Smooth muscle cell (in vitro differentiated cells): ENCODE results near the gene RNF4. TPM values are rescaled to one million over a fixed set of nuclear protein-coding genes. Genes with fewer than 3 reads are reported as not detected.

Source experiments
- DNase-seq: peaks from one replicate; lab custom pipeline; 2025; ENCODE audit not compliant: unreplicated experiment; lab: John Stamatoyannopoulos, UW
- H2AFZ ChIP-seq: fragments of 200-600 bp; sonication (generic); 2 replicates; pipeline ENCODE4 v1.6.0; 2016; ENCODE audit warnings: antibody characterized with exemption, low read depth, mild to moderate bottlenecking
- H3F3A ChIP-seq: fragments of 200-600 bp; sonication (generic); 2 replicates; pipeline ENCODE4 v1.6.0; 2017; ENCODE audit warnings: antibody characterized with exemption, low read depth
- H3K27ac ChIP-seq: fragments of 200-600 bp; sonication (generic); 2 replicates; pipeline ENCODE4 v1.5.1; 2016; ENCODE audit warnings: low read depth, mild to moderate bottlenecking
- H3K27me3 ChIP-seq: fragments of 200-600 bp; sonication (generic); 2 replicates; pipeline ENCODE4 v1.6.1; 2016; ENCODE audit warnings: low read depth, mild to moderate bottlenecking
- H3K36me3 ChIP-seq: fragments of 200-600 bp; sonication (generic); 2 replicates; pipeline ENCODE4 v1.5.1; 2016; ENCODE audit warnings: low read depth
- H3K4me1 ChIP-seq: fragments of 200-600 bp; sonication (generic); 2 replicates; pipeline ENCODE4 v1.5.1; 2016; ENCODE audit warnings: low read depth
- H3K4me2 ChIP-seq: fragments of 200-600 bp; sonication (generic); 2 replicates; pipeline ENCODE4 v1.6.0; 2016; ENCODE audit warnings: mild to moderate bottlenecking
- H3K4me3 ChIP-seq: fragments of 200-600 bp; sonication (generic); 2 replicates; pipeline ENCODE4 v1.5.1; 2016; ENCODE audit warnings: mild to moderate bottlenecking
- H3K79me2 ChIP-seq: fragments of 200-600 bp; sonication (generic); 2 replicates; pipeline ENCODE4 v1.6.0; 2016; ENCODE audit warnings: low read depth, mild to moderate bottlenecking
- H3K9ac ChIP-seq: fragments of 200-600 bp; sonication (generic); 2 replicates; pipeline ENCODE4 v1.6.0; 2016; ENCODE audit warnings: low read depth
- H3K9me3 ChIP-seq: fragments of 200-600 bp; sonication (generic); replicated peaks from 2 replicates; pipeline ENCODE4 v1.5.1; 2016; ENCODE audit warnings: low read depth
- H4K20me1 ChIP-seq: fragments of 200-600 bp; sonication (generic); 2 replicates; pipeline ENCODE4 v1.6.0; 2016; ENCODE audit warnings: low read depth
- CTCF ChIP-seq: fragments of 200-600 bp; sonication (generic); IDR thresholded peaks from 2 replicates; pipeline ENCODE4 v1.5.1; 2017; ENCODE audit warnings: borderline replicate concordance, mild to moderate bottlenecking, antibody characterized with exemption; ENCODE audit not compliant: insufficient read depth, poor library complexity, severe bottlenecking
- WGBS: methylation state at CpG from one replicate; pipeline ENCODE4 v1.1.7; 2016; ENCODE audit warnings: low lambda C conversion rate; 5-methylcytosine and 5-hydroxymethylcytosine counted together
- polyA plus RNA-seq: library from polyadenylated mRNA; unstranded; fragments of >200 nt; fragmentation: Nextera tagmentation; extraction: Ambion mirVana; gene quantifications from 2 replicates; pipeline ENCODE4 v1.2.1, GENCODE V29; 2016
- total RNA-seq: library from RNA; depleted of rRNA; stranded (reverse); fragments of >200 nt; gene quantifications from 2 replicates; pipeline ENCODE4 v1.2.3, GENCODE V29; 2014

Gene RNF4
- total and polyA plus RNA-seq, 2 experiments from 2014 or later = 47.3 to 47.8 TPM

DNA sequence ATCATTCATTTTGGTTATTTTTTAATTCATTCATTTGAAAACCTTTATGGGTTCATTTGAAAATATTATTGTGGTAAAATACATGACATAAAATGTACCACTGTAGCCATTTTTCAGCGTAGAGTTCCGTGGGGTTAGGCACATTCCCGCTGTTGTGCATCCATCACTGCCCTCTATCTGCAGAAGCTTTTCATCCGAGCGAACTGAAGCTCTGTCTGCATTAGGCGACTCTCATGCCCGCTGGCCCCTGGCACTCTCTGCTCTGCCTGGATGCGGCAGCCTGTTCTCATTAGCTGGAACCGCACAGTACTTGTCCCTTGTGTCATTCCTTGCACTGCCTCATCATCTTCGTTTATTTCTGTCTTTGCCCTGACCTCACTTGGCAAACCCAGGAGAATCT lies 32.6 kb upstream of the RNF4 start:
- H2AFZ ChIP-seq = no peak overlapping the region
- H3K9ac ChIP-seq = no peak overlapping the region
- H3K4me3 ChIP-seq = no peak overlapping the region
- 81% methylated on average over 10 of the region's 10 CpGs for WGBS
- H3F3A ChIP-seq = no peaks in the 10 kb centered on the region
- H3K36me3 ChIP-seq = no peaks in the 10 kb centered on the region
- no peaks in the 10 kb centered on the region for H4K20me1 ChIP-seq
- H3K27ac ChIP-seq = no peak overlapping the region
- DNase-seq = no peak
- no peak overlapping the region for H3K4me2 ChIP-seq
- no peaks in the 10 kb centered on the region for H3K79me2 ChIP-seq
- no peaks in the 10 kb centered on the region for H3K9me3 ChIP-seq
- no peak for TF ChIP-seq CTCF
- no peaks in the 10 kb centered on the region for H3K27me3 ChIP-seq
- no peaks in the 10 kb centered on the region for H3K4me1 ChIP-seq

- H3K27me3 ChIP-seq = no peaks in the 10 kb centered on the region
- no peak overlapping the region for H3K9ac ChIP-seq
- H3K9me3 ChIP-seq = no peaks in the 10 kb centered on the region
- H2AFZ ChIP-seq = no peak overlapping the region
- no peak overlapping the region for H3K4me2 ChIP-seq
- no peaks in the 10 kb centered on the region for H3K79me2 ChIP-seq
- TF ChIP-seq CTCF = no peak
- H3K36me3 ChIP-seq = no peaks in the 10 kb centered on the region
- 83% methylated on average over 30 of the region's 30 CpGs for WGBS
- no peaks in the 10 kb centered on the region for H4K20me1 ChIP-seq
- H3K4me1 ChIP-seq = no peaks in the 10 kb centered on the region
- H3K27ac ChIP-seq = no peak overlapping the region
- no peak overlapping the region for H3K4me3 ChIP-seq
- no peak for DNase-seq
- H3F3A ChIP-seq = no peaks in the 10 kb centered on the region
Measured at GRCh38 chr4:2436761-2437474, 32.0 kb upstream of the RNF4 start.

DNA sequence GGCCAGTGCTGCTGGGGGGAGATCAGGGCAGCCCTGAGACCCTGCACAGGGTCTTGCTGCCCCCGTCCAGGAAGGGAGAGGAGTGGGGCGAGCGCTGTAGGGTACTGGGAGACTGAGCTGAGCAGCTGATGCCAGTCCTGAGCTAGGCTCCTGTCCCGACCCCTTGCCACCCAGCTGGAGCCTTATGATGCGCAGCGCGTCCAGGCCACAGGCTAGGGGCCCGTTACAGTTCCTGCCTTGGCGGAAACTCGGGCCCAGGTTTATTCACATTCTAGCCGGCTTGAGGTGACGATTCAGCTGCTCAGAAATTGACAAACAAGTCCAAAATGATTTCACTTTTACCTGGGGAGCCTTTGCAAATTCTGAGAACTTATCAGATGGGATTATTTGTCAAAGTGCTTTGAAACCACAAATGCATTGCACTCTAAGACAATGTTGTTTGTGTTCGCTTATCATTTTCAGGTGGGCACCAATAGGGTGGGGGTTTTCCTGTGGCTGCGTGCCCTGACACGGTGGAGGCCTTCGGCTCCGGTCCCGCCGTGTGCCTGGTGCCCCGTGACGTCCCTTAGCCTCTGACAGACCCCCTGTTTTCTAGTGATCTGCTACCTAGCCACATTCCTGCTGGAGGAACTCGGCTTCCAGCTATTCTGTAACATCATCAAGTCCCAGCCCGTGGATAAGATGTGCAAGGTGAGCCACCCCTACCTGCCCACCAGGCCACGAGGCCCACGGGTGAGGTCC lies 31.3 kb upstream of the RNF4 start:
- no peak overlapping the region for H3K4me2 ChIP-seq
- DNase-seq = no peak
- no peaks in the 10 kb centered on the region for H3K27me3 ChIP-seq
- WGBS = 91% methylated on average over 23 of the region's 25 CpGs
- H2AFZ ChIP-seq = no peak overlapping the region
- no peaks in the 10 kb centered on the region for H3K79me2 ChIP-seq
- no peaks in the 10 kb centered on the region for H4K20me1 ChIP-seq
- no peaks in the 10 kb centered on the region for H3K4me1 ChIP-seq
- no peak overlapping the region for H3K27ac ChIP-seq
- H3K9me3 ChIP-seq = no peaks in the 10 kb centered on the region
- TF ChIP-seq CTCF = no peak
- H3K9ac ChIP-seq = no peak overlapping the region
- H3F3A ChIP-seq = no peaks in the 10 kb centered on the region
- no peak overlapping the region for H3K4me3 ChIP-seq
- no peaks in the 10 kb centered on the region for H3K36me3 ChIP-seq
